ENCODE results near the gene LRFN3. TPM values are rescaled to one million over a fixed set of nuclear protein-coding genes. Genes with fewer than 3 reads are reported as not detected.
"Not testable (repeated sequence)": the region's sequence is repeated elsewhere in the genome, so short reads cannot be mapped to it uniquely, and the experiment has no call there.

LRFN3 gene
- total RNA-seq, 1 donor from 2014 or later = 9.6 TPM

DNA sequence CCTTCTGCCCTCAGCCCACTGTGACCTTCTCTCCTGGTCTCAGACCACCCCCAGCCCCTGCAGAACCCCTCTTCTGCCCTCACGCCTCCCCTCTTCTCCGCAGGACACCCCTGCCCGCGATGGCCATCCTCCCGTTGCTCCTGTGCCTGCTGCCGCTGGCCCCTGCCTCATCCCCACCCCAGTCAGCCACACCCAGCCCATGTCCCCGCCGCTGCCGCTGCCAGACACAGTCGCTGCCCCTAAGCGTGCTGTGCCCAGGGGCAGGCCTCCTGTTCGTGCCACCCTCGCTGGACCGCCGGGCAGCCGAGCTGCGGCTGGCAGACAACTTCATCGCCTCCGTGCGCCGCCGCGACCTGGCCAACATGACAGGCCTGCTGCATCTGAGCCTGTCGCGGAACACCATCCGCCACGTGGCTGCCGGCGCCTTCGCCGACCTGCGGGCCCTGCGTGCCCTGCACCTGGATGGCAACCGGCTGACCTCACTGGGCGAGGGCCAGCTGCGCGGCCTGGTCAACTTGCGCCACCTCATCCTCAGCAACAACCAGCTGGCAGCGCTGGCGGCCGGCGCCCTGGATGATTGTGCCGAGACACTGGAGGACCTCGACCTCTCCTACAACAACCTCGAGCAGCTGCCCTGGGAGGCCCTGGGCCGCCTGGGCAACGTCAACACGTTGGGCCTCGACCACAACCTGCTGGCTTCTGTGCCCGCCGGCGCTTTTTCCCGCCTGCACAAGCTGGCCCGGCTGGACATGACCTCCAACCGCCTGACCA is 3.3 kb downstream of the LRFN3 start:
- no peak for DNase-seq (ENCODE audit: low spot score)

DNA sequence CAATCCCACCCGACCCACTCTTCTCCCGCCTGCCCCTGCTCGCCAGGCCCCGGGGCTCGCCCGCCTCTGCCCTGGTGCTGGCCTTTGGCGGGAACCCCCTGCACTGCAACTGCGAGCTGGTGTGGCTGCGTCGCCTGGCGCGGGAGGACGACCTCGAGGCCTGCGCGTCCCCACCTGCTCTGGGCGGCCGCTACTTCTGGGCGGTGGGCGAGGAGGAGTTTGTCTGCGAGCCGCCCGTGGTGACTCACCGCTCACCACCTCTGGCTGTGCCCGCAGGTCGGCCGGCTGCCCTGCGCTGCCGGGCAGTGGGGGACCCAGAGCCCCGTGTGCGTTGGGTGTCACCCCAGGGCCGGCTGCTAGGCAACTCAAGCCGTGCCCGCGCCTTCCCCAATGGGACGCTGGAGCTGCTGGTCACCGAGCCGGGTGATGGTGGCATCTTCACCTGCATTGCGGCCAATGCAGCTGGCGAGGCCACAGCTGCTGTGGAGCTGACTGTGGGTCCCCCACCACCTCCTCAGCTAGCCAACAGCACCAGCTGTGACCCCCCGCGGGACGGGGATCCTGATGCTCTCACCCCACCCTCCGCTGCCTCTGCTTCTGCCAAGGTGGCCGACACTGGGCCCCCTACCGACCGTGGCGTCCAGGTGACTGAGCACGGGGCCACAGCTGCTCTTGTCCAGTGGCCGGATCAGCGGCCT is 4.1 kb downstream of the LRFN3 start:
- DNase-seq (ENCODE audit: low spot score) = no peak

DNA sequence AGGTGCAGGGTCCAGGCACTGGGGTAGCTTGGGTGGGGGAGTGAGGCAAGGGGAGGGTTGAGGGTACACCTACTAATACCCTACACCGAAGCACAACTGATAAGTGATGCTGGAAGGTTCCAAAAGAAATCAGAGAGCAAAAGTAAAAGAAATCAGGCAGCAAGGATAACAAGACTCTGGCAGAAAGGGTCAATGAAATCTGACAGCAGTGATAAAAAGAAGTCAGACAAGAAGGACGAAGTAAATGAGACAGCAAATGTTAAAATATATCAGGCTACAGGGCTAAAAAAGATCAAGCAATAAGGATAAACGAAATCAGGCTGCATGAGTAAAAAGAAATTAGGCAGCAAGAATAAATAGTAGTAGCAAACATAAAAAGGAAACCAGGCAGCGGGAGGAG is 4.7 kb downstream of the LRFN3 start:
- no peak for DNase-seq (ENCODE audit: low spot score)

DNA sequence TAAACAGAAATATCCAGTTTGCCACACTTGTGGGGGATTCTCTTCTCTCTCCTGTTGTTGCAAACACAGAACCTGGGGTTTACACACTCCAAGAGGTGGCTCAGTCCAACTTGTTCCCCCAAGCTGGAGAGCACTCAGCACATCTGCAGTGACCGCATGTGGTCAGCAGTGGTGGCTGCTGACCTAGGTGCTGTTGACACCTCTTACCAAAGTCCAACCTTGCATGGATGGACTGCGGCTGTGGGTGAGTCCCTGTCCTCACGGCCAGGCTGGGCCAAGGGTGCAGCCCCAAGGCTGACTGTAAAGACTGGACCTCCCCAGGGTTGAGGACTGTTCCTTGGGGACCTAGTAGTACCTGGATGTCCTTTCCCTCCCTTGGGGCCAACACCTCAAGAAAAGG is 6.1 kb downstream of the LRFN3 start:
- DNase-seq (ENCODE audit: low spot score) = no peak

DNA sequence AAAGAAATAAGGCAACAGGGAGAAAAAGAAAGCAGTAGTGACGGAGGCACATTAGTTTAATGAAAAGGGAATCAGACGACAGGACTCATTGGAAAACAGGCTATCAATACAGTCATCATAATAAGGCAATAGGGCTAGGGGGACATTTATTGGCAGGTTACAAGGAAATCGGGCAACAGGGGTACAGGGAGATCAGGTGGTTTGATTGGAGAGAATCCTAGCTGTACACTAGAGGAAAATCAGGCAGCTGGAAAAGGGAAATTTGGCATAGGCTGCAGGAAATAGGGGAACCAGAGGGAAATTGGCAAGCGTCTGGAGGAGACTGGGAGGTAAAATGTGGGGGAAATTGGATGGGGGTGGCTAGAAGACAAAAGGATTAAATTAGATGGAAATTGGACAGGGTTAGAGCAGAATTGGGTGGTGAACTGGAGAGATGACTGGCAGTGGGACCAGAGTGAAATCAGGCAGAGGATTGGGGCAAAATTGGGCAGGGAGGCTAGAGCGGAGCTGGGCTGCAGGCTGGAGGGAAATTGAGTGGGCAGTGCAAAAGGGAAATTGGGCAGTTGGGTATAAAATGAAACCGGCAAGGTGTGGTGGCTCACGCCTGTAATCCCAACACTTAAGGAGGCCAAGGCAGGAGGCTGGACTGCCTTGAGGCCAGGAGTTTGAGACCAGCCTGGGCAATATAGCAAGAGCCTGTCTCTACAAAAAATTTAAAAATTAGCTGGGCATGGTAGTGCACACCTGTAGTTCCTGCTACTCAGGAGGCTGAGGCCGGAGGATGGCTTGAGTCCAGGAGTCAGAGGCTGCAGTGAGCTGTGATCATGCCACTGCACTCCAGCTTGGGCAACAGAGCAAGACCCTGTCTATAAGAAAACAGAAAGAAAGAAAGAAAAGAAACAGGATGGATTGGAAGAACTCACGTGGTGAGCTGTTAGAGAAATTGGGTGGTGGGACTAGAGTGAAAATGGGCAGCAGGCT is 7.4 kb downstream of the LRFN3 start:
- no peak for DNase-seq (ENCODE audit: low spot score)

DNA sequence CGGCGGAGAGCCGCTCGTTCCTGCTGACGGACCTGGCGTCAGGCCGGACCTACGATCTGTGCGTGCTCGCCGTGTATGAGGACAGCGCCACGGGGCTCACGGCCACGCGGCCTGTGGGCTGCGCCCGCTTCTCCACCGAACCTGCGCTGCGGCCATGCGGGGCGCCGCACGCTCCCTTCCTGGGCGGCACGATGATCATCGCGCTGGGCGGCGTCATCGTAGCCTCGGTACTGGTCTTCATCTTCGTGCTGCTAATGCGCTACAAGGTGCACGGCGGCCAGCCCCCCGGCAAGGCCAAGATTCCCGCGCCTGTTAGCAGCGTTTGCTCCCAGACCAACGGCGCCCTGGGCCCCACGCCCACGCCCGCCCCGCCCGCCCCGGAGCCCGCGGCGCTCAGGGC is 8.4 kb downstream of the LRFN3 start:
- DNase-seq (ENCODE audit: low spot score) = no peak

DNA sequence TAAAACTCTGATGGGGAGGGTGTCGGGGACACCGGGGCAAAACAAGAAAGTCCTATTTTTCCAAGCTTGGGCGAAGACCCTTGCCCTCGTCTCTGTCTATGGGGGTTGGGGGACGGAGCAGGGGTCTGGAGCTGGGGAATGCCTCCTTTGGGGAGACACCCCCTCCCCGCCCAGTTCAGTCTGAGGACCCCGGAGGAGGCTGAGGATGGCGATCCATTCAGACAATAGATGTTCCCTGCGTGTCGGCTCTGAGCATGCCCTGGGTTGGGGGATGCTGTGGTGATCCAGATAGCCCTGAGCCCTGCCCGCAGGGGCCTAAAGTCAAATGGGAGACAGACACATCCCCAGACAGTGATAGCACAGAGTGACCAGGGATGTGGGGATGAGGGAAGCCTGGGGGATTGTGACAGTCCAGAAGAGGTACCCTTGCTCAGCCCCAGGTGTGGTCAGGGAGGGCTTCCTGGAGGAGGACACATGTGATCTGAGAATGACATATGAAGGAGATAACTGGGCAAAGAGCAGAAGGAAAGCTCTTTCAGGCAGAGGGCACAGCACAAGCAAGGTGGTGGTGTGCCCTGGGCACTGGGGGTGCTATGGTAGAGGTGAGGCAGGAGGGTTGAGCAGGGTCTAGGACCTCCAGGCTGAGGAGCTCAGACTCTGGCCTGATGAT is 9.1 kb downstream of the LRFN3 start:
- DNase-seq (ENCODE audit: low spot score) = no peak

DNA sequence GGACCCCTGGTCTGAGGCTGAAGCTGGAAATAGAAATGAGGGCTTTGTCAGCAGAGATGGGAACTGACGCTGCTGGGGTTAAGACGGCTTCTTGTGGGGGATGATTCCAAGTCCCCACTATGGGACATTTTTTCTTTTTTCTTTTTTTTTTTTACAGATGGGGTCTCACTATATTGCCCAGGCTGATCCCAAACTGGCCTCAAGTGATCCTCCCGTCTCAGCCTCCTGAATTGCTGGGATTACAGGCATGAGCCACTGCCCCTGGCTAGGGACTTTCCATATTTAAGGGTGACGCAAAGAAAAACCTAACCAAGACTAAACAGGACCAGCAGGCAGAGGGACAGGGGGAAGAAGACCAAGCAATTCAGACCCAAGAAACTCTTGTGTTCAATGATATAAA is 10.0 kb downstream of the LRFN3 start:
- DNase-seq (ENCODE audit: low spot score) = no peak

DNA sequence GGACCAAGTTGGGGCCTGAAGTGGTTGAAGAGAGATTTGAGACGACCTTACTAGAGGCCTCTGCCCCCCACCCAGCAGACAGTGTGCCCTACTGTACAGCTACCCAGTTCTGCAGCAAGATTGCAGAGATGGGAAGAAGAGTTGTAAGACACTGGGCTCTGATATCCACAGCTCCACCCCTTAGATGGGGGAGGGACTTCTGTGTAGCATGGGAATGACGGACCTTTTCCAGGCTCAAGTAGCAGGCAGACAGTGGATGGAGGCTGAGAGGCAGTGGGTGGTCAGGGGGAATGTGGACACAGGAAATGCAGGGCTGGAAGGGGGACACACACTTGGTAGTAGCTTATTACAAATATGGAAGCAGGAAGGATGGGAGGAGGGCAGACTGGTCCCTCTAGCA is 13.0 kb downstream of the LRFN3 start:
- no peak for DNase-seq (ENCODE audit: low spot score)

DNA sequence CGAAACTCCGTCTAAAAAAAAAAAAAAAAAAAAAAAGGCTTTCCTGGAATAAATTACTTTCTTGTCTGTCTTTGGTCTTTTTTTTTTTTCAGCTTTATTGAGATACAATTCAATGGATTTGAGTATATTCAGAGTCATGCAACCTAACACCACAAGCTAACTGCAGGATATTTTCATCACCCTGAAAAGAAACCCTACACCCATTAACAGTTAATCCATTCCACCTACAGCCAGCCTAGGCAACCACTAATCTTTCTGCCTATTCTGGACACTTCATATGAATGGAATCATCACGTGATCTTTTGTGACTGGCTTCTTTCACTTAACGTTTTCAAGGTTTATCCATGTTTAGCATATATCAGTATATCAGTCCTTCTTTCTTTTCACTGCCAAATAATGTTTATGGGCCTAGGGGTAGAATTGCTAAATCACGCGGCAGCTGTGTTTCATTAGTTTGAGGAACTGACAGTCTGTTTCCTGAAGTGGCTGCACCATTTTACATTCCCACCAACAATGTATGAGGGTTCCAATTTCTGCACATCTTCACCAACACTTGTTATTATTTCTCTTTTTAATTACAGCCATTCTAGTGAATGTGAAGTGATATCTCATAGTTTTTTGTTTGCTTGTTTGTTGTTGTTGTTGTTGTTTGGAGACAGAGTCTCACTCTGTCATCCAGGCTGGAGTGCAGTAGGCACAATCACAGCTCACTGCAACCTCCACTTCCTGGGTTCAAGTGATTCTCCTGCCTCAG is 19.9 kb downstream of the LRFN3 start:
- no peak for DNase-seq (ENCODE audit: low spot score)

DNA sequence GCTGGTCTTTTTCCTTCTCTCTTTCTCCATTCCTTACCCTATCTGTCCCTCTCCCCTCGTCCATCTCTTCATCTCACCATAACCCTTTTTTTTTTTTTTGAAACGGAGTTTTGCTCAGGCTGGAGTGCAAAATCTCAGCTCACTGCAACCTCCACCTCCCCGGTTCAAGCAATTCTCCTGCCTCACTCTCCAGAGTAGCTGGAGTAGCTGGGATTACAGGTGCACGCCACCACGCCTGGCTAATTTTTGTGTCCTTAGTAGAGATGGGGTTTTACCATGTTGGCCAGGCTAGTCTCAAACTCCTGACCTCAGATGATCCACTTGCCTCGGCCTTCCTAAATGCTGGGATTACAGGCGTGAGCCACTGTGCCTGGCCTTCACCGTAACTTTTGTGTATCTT is 21.2 kb downstream of the LRFN3 start:
- not testable (repeated sequence) for DNase-seq (ENCODE audit: low spot score)

DNA sequence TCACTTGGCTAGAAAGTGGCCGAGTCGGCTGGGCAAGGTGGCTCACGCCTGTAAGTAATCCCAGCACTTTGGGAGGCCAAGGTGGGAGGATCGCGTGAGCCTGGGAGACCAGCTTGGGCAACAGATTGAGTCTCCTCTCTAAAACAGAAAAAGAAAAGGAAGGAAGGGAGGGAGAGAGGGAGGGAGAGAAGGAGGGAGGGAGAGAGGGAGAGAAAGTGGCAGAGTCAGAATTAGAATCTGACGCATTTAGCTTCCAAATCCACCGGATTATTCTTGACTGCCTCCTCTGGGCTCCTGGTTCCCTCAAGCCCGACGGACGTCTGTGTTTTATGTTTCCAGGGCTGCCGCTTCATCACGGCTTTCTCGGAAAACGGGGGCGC is 22.5 kb downstream of the LRFN3 start:
- DNase-seq (ENCODE audit: low spot score) = no peak

DNA sequence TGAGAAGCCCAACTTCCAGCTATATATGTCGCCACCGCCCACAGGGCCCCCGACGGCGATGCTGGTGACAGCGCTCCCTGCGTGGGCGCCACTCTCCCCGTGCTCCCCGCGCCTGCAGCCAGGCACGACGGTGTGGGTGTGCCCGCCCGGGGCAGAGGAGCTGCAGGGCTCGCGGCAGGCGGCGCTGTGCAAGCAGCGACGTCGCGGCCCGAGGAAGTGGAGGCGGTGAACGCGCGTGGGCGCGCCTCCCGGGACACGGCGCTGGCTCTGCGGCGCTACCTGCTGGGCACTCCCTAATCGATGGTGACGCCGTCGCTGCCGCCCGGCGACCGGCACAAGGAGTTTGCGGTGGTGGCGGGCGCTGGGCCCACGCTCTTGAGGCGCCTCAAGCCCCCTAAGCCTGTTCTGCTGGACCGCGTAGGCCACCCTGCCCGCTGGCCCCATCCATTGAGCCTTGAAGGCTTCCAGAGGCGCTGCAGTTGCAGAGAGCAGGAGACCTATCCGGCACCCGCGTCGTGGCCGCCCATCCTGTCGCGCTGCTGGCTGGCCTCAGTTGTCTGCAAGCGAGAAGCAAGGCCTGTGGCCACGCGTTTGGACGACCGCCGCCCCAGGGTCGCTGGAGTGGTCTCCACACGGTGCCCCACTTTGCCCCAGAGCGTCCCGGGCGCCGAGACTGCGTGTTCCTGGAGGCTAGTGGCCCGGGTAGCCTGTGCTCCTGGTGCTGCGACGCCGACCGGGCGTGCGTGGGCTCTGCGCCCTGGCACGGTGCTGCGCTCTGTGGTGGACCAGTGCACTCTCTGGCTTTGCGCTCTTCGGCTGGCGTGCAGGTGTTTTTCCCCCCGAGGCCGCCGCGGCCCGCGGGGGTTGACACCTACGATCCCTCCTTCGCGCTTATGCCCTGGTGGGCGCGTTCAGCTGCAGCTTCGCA is 23.1 kb downstream of the LRFN3 start:
- DNase-seq (ENCODE audit: low spot score) = no peak

DNA sequence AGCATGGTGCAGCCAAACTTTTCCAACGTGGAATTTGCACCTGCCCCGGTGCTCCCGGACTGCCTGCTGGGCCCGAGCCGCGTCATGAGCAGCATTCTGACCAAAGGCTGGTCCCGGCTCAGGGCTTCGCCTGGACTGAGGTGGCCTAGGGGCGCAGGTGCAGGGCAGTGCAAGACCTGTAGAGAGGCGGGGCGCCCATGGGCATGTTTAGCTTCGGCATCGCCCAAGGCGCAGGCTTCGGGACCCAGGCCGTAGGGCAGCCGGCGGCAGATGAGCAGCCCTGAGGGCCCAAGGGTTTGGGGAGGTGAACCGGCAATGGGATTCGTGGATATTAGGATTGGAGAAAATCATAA is 23.8 kb downstream of the LRFN3 start:
- DNase-seq (ENCODE audit: low spot score) = no peak

DNA sequence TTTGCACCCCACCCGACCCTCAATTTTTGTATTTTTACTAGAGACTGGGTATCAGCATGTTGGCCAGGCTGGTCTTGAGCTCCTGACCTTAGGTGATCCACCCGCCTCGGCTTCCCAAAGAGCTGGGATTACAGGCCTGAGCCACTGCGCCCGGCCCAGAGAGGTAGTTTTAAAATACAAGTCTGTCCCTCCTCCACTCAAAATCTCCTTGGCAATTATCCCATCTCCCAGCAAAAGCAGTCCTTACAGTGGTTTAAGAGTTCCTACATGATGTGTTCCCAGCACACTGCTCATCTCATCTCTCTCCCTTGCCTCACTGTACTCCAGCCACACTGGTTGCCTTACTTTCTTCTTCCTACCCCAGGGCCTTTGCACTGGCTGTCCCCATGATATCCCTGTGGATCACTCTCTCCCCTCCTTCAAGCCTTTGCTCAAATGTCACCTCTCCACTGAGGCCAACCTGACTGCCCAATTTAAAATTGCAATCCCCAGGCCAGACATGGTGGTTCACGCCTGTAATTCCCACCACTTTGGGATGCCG is 24.3 kb downstream of the LRFN3 start:
- DNase-seq (ENCODE audit: low spot score) = no peak

DNA sequence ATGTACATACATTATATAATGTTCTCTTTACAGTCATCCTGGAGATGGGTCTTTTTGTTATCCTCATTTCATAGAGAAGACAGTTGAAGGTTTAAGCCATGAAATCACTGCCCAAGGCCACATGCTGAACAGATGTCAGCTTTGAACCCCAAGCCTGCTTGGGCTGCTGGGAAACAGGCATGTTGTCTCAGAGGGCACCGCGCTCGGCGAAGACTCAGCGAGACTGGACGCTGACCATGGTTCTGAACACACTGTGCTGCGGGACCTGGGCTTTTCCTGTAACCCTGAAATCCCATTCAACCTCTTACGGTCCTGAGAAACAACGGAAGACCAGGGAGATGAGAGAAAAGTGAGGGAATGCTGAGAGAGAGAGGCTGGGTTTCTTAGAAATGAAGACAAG is 27.3 kb downstream of the LRFN3 start:
- DNase-seq (ENCODE audit: low spot score) = no peak

DNA sequence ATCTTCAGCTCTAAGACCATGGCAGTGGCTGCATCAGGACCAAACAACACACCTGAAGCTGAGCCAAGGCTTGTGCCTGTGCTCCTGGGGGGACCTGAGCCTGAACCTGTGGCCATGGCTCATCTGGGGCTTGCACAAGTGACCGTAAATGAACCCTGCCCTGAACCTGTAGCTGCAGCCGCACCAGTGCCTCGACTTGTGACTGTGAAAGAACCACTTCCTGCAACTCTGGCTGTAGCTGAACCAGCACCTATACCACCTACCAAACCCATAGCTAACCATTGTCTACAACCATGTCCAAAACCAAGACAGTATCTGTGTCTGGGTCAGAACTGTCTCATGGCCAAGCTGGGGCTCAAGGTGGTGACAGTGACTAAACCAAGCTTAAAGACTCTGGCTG is 30.6 kb downstream of the LRFN3 start:
- DNase-seq (ENCODE audit: low spot score) = no peak

DNA sequence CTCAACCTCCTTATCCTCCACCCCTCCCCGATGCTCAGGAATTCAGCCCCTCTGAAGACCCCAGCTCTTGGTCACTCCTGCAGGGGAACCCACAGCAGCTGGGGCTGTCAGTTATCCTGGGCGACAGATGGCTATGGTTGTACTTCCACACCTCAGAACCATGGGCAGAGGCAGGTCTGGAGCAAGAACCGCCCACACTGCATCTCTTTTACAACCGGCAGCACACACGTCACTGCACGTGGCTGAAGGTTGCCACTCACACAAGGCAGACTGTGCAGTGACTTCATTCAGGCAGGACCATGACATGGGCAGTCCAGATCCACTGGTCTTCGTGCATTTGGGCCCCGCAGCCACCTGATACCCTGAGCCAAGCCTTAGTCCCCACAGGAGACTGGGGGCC is 37.3 kb downstream of the LRFN3 start:
- DNase-seq (ENCODE audit: low spot score) = no peak

DNA sequence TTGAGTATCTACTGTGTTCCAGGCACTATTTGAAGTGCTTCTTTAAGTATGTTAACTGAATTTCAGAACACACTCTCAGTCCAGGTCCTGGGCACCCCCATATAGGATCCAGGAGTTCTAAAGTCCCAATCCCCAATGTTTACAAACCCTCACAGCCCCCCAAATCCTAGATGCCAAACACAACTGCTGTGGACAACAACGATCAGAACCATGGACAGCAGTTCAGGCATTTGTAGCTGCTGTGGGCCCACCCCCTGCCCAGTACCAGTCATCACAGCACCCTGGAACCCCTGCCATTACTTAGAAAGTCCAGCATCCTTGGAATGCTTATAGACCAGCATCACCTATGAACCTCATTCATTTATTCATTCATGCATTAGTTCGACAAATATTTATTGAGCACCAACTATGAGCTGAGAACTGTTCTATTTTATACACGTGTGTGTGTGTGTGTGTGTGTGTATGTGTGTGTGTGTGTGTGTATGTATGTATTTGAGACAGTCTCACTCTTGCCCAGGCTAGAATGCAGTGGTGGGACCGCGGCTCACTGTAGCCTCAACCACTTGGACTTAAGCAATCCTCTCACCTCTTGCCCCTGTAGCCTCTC is 39.5 kb downstream of the LRFN3 start:
- no peak for DNase-seq (ENCODE audit: low spot score)
